Activated CD4-positive, alpha-beta T cell treated with anti-CD3 and anti-CD28 coated beads, Interleukin-2, Interleukin-4, amounts not matched to agents 100 ng/mL and 50 ng/mL, durations not matched to agents 16 hours and 8 hours (primary cell): ENCODE results near the gene CTSF.
A peak's percentile ranks its signal among the peaks of the same experiment; 100 is the strongest.
"Not testable (repeated sequence)": the region's sequence is repeated elsewhere in the genome, so short reads cannot be mapped to it uniquely, and the experiment has no call there.

Source experiments
- DNase-seq: peaks from one replicate; pipeline ENCODE4 v3.0.0-alpha.2; 2020; ENCODE audit warnings: low spot score

CTSF gene

DNA sequence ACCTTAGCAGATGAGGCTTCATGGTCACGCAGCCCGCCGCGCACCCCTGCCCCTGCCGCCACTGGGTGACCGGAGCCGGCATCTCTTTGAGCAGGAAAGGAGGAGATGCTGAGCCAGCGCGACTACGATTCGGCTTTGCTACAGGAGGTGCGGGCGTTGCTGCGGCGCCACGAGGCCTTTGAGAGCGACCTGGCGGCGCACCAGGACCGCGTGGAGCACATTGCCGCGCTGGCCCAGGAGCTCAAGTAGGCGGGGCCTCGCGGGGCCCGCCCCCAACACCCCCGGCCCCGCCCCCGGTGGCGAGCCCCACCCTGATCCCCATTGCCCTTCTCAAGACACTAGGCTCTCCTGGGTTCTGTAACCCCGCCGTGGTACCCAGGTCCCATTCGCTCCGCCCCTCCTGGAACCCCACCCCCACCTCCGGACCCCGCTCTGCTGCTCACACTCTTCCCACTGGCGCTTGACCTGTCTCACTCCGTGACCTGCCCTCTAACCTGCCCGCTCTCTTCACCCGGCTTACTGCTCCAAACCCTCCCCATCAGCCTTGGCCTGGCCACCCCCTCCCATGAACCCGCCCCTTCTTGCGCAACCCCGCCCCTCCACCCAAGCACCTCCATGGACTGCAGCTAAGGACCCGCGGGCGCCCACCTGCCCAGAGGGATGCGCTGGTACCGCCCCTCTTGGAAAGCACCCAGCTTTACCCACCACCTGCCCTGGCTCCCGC lies 9.1 kb downstream of the CTSF start:
- DNase-seq: no peak

DNA sequence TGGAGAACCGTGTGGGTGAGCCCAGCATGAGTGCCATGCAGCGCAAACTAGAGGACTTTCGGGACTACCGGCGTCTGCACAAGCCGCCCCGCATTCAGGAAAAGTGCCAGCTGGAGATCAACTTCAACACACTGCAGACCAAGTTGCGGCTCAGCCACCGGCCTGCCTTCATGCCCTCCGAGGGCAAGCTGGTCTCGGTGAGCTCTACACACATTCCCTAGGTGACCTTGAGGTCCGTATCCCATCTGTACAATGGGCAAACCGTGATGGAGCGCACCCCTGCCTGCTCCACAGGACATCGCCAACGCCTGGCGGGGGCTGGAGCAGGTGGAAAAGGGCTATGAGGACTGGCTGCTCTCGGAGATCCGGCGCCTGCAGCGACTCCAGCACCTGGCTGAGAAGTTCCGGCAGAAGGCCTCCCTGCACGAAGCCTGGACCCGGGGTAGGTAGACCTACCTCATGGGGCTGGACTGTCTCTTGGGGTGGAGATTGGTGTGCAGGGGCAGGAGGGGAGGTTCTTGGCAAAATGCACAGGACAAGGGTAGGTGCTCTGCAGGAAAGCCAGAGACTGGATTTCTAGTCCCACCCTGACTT lies 10.6 kb downstream of the CTSF start:
- no peak for DNase-seq

DNA sequence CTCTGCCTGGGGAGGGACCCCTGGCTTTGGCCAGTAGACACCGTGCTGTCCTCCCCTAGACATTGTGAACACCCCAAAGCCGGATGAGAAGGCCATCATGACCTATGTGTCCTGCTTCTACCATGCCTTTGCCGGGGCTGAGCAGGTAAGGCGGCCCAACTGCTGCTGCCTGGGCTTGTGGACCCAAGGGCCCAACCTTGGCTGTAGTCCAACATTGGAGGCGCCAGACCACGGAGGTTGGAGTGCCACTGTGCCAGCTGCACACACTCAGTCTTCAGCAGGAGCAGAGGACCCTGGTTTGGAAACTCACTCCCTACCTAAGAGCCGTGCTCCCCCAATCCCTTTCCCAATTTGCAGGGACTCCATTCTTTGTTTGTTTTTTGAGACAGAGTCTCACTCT lies 12.3 kb downstream of the CTSF start:
- no peak for DNase-seq

DNA sequence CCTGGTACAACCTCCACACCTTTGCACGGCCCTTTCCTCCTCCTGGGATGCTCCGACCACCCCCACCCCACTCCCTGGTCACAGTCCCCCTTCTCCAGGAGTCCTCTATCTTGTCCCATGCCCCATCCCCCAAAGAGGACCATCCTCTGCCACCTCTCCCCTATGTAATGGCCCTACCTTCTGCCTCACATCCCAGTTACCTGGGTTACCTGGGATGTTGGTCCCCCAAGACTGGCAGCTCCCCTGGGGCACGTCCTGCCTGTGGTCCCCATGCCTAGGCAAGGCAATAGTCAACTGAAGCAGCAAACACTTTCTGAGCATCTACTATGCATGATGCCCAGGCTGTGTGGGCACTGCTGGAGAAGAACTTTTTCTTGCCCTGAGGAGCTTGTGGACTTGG lies 13.0 kb downstream of the CTSF start:
- DNase-seq: no peak

DNA sequence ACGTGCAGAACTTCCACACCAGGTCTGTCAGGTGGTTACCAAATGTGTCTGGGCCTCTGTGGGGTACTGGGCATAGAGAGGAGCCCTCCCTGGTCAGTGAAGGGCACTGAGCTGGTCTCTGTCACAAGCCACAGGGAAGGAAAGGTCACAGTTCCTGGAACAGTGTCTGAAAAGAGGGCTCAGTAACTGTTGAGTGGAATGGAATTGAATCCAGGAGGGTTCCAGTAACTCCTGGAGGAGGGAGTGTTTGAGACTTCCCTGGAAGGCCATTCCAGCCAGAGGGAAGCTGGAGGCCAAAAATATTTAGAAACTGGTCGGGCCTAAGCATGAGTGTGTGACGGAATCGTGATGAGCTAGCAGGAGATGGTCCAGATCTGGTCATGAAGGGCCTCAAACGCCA lies 13.8 kb downstream of the CTSF start:
- DNase-seq: no peak

DNA sequence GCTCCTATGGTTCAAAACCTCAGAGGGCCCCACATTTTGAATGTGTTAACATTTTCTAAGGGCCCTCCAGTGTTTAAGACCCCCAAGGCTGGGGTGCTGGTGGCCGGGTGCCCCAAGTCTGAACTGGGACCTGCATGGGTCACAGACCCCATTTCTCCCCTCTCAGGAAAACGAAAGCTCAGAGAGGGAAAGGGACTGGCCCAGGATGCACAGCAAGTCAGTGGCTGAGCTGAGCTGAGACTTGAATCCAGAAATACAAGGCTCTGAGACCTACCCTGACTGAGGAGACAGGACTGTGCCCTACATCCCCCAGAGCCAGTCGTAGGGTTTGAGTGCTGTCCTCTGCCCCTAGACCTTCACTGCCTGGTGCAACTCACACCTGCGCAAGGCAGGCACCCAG lies 17.5 kb downstream of the CTSF start:
- DNase-seq: no peak

DNA sequence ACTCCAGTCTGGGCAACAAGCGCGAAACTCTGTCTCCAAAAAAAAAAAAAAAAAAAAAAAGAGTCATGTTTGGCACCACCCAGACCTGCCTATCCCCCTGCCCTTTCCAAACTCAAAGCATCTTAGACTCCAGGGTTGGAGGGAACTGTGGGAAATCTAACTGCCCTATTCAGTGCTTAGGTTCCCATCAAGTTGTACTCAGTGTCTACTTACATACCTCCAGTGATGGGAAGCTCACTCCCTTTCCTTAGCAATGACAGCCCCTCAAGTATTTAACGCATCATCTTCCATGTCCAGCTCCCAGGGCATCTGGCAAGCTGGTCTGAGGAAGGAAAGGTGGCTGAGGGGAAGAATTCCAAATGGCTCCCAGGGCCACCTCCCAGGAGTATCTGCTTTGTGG lies 18.7 kb downstream of the CTSF start:
- DNase-seq: no peak

DNA sequence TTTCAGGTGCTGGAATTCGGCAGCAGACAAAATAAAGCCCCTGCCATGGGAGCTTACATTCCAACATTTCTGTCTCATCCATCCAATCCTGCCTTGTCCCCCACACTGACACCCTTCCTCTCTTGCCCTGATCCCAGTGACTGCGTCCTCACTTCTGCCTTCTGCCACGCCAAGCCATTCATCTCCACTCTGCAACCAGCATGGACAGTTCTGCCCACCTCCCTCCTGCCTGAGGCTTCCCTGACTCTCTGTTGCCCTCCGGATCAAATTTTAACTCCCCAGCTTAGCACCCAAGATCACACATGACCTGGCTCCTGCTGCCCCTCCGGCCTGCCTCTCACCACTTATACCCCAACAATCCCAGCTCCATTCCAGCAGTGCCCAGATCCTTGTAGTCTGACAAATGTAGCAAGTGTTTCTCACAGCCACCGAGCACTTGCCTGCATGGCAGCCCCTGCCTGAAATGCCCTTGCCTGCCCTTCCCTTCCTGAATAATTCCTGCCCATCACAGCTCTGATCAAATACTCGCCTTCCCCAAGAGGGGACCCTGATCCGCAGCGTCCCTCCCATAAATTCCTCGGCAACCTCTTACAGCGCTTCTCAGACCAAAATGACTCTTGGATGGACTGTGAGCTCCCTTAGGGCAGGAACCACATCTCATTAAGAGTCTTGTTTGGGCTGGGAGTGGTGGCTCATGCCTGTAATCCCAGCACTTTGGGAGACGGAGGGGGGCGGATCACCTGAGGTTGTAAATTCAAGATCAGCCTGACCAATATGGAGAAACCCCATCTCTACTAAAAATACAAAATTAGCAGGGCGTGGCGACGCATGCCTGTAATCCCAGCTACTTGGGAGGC lies 19.4 kb downstream of the CTSF start:
- no peak for DNase-seq

DNA sequence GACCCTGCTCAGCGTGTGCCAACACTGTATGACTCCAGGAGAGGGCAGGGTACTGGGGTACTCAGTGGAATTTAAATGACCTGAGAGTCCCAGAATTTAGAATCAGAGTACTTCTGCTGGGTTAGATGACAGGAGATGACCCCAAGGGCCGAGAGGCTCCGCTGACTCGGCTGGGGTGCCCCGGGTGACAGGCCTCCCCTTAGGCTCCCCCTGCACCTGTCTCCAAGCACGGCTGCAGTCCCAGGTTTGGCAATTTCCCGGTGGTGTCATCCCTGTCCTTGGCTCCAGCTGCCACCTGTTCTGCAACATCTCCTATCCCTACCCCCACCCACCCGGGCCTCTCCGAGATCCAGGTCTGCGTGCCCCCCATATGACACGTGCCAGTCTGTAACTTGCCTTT lies 20.4 kb downstream of the CTSF start:
- no peak for DNase-seq

DNA sequence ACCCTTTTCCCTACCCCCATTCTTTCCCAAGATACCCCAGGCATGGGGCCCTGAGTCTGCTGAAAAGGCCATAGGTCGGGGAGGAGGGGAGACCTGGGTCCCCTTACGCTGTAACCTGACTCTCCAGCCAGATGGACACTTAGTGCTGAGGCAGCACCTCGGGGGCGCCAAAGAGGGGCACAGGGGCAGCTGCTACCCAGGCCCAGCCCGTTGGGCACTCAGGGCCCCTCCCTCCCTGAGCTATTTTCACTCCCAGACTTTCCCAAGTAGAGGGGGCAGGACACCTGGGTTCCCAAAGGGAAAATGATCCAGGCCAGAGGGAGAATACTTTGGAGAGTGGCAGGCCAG lies 20.8 kb downstream of the CTSF start:
- no peak for DNase-seq

DNA sequence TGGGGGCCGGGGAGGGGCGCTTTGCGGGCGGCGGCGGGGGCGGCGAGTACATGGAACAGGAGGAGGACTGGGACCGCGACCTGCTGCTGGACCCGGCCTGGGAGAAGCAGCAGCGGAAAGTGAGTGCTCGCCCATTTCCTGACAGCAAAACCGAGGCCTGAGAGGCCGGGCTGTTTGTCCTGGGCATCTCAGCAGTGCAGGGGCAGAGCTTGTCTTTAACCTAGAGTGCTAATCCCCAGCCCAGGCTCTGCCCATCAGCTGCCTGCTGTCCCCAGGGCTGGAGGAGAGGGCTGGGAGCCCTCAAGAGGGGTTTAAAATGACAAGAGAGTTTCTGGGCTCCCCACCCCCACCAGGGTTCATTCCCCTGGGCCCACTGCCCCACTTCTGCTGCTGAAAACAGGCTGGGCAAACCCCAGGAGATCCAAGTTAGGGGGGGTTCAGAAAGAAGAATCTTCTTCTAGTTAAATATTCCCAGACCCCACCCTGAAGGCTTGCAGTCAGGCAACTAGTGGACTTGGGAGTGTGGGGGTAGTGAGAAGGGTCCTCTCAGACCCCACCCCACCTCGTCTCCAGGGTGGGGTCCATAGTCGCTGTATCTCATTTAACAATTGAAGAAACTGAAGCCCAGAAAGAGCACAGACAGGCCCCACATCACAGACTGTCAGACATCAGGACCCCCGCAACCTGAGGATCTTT lies 21.3 kb downstream of the CTSF start:
- DNase-seq: no peak

DNA sequence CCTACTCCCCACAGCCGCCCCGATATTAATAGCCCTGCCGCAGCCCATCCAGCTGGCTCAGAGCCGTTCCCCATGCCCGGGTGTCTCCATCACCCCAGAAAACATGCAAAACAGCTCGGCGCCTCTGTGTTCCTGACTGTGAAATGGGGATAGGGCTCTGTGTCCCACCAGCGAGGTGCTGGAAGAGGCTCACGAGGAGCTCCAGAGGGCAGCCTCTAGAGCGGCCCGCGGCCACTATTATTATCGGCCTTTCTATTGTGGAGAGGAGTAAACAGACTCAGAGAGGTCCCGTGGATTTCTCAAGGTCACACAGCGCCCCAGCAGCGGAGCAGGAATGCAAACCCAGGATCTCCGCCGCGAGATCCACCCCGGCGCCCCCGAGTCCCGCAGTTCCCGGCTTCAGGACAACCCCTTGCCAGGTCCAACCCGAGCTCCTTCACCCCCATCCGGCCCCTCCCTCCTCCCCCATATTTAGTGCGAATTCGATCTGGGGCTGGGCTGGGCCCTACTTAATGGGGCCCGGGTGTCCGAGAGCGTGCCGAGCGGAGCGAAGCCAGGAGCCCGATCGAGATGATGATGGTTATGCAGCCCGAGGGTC lies 21.9 kb downstream of the CTSF start, which contains the start of gene ACTN3:
TSS of gene ACTN3 (plus strand) at position 536 of the 598 bp plus-strand sequence. CDS start at position 571, 35 bp downstream.
- DNase-seq: no peak

DNA sequence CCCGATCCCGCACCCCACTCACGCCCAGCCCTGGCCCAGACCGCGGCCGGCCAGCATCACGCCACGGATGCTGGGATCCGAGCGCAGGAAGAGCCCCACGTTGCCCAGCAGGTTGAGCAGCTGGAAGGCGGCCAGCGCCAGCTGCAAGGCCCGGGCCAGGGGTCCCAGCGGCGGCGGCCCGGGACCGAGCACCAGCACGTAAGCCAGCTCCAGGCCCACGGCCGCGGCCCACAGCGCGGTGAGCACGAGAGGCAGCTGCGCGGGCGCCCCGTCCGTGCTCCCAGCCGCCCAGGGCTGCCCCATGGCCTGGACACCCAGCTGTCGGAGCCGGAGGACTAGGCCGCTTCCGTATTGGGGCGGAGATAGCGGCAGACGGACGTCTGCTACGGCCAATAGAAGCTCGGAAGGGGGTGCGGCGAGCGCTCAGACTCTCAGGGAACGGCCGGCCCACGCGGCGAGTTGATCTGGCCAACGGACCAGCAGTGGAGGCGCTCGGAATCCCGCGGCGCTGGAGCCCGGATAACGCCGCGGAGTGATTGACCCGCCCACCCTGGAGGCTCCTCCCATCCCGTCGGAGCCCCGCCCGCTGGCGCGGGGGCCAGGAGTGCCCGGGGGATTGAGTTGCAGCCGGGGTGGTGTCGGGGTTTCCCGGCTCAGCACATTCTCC lies 22.6 kb downstream of the CTSF start, which contains the start of gene ZDHHC24:
TSS of gene ZDHHC24 (minus strand) at position 348 of the 667 bp plus-strand sequence. CDS start at position 303, 45 bp downstream.
- peak; percentile 94 for DNase-seq

DNA sequence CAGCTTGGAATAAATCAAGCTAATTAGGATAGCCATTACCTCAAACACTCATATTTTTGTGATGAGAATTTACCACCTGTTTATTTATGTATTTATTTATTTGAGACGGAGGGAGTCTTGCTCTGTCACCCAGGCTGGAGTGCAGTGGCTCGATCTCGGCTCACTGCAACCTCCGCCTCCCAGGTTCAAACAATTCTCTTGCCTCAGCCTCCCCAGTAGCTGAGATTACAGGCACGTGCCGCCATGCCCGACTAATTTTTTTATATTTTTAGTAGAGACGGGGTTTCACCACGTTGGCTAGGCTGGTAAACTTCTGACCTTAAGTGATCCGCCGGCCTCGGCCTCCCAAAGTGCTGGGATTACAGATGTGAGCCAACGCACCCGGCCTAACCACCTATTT lies 23.5 kb downstream of the CTSF start:
- not testable (repeated sequence) for DNase-seq

DNA sequence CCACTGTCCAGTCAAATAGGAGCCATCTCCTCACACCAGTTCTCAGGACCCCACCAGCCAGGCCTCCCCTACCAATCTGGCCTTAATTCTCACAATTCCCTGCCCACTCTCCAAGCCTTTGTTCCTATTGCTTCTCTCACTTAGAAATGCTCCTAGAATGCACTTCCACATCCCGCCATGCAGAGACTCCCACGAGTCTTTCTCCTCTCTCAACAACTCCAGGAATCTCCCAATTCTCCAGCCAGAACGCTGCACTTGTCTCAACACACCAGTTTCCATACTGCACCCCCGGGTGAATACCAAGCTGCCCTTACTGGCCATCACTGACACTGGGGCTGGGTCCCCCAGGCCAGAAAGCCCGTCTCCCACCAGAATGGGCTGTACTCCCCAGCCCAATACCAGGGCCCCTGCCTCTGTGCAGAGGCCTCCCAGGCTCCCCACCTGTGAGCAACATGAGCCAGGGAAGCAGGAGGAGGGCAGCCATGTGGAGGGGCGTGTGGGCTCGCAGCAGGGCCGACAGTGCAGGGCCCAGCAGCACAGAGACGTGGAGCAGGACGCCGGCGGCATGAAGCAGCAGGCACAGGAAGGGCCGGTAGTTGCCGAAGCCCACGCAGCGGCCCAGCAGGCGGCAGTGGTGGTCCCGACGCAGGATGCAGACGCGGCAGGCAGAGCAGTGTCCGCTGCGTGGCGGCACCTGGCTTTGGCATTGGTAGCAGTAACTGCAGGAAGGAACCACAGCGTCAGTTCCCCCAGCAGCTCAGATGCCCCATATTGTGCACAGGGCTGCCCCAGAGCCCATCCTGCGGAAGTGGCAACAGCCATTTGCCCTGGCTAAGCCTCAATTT lies 24.9 kb downstream of the CTSF start:
- peak; percentile 65 for DNase-seq

DNA sequence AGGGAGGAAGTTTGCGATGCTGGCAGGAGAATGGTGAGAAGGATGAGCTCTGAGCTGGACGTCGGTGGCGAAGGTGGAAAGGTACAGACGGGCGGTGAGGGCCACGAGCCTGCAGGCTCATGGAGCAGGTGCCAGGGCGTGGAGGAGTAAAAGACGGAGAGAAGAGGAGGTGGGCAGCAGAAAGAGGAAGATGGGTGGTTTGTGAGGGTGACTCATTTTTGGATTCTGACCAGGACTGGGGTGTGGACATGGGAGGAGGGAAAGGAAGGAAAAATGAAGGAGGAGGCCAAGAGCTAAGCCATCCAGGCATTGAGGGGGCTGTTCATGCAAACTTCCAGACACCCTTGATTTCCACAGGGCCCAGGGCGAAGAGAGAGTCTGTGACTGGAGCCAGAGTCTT lies 26.0 kb downstream of the CTSF start:
- no peak for DNase-seq

DNA sequence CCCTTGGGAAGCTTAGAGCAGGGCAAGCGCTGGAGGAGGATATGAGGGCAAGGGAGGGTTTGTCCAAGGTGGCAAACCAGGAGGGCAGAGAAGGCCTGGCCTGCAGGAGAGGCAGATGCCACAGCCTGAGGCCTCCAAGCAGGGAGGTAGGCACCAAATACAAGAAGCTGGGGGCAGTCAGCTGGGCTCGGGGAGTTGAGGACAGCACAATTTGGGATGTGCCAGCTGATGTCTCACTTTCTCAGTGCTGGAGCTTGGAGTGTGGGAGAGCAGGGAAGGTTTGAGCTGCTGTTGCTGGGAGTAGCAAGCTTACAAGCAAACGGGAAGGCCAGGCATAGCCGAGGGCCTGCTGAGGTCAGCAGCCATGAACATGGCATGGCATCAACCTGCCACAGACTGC lies 26.5 kb downstream of the CTSF start:
- no peak for DNase-seq

DNA sequence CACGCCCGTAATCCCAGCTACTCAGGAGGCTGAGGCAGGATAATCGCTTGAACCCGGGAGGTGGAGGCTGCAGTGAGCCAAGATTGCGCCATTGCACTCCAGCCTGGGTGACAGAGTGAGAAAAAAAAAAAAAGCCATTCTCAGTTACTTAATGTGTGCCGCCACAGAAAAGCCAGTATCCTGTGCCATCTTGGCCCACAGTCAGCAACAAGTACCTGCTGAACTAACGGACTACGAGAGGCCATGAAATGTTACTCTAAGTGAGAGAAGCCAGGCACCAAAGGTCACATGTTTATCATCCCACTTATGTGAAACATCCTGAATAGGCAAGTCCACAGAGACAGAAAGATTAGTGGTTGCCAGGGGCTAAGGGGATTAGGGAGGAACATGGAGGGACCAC lies 27.8 kb downstream of the CTSF start:
- DNase-seq: not testable (repeated sequence)

DNA sequence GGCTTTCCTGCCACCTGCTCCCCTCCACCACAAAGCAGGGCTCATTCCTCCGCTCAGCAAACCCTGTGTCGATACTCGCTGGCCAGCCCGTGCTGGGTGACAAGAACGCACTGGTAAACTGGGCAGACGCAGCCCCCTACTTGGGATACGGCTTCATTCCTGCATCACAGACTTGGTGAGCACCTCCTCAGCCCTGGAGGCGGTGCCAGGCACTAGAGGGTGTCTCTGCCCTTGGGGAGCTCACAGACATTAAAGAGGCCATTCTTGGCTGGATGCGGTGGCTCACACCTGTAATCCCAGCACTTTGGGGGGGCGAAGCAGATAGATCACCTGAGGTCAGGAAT lies 28.6 kb downstream of the CTSF start:
- DNase-seq: no peak

DNA sequence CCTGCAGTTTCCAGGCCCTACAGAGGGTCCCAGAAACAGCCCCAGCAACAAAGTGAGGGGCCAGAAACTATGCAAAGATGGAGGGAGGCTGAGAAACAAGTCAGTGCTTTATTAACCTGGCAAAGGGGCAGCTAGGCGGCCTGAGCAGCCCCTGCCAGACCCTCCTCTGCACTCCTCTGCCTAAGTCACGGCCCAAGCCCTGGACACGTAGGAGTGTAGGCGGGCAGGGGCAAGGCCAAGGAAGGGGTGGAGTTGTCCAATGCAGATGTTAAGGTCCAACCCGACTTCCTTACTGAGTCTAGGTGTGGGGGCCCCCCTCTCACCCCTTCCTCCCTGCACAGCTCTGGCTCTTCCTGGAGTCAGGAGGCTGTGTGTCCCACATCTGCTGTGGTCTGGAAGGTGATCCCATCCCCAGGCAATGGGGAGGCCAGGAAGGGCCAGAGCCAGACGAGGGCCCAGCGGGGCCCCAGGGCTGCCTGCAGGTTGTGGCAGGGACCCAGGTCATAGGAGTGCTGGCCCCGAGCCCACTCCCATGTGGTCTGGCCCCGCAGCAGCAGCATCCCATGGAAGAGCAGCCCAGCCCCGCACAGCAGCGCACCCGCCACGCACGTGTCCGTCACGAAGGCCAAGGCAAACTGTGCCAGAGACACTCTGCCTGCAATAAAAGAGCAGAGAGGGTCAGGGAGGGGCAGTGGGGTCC lies 29.1 kb downstream of the CTSF start:
- no peak for DNase-seq
